ENCODE results near the gene PGM5.
"Not testable (repeated sequence)": the region's sequence is repeated elsewhere in the genome, so short reads cannot be mapped to it uniquely, and the experiment has no call there.

The PGM5 gene

DNA sequence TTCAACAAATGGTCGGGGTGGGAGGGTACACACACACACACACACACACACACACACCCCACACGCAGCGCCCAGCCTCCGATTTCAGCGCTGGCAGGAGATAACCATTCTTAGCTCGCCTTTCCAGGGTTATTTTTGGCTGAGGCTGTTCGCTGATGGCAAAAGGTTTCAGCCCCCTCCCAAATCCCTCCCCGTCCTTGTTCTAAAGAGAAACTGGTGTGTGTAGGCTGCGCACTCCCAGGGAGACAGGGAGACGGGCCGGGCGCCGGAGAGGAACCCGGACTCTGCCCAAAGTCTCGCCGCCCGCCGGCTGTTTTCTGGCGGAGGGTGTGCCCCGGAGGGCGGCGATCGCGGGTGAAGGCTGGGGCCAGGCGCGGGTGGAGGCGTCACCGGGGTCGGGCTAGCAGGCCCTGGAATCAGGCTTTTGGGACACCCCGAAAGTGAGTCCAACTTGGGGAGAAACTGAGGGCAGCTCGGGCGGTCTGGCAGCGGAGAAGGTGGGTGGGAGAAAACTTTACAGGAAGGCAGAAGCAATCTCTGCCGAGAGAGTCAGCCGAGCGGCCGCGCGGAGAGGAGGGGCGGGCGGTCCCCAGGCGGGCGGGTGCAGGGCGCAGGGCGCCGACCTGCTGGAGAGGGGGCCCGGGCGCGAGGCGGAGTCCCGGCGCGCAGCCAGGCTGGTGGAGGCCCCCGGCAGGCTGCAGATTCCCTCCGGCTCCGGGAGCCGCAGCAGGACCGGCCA is at the start of gene PGM5:
Gene PGM5 (plus strand): TSS at position 232 of the 739 bp plus-strand sequence. CDS start 517 bp downstream, outside the sequence.
- DNase-seq (ENCODE audit: low read depth): not testable (repeated sequence)

DNA sequence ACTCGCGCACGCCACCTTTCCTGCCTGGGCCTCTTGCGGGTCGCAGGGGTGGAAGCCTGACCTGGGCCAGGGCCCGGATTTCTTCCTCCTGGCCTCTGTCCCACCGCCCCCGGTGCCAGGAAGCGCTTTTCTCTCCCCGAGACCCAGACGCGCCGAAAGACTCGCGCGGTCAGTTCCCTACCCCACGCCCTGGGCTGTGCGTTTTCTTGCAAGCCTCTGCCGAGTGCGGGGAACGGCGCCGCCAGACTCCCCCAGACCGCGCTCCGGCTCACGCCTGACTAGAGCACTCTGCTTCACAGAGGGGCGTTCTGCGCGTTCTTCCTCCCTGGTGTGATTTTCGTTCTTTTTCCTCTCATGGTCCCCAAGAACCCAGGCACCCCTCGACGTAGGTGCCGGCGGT is 49.3 kb upstream of the PGM5 start:
- DNase-seq (ENCODE audit: low read depth): not testable (repeated sequence)

DNA sequence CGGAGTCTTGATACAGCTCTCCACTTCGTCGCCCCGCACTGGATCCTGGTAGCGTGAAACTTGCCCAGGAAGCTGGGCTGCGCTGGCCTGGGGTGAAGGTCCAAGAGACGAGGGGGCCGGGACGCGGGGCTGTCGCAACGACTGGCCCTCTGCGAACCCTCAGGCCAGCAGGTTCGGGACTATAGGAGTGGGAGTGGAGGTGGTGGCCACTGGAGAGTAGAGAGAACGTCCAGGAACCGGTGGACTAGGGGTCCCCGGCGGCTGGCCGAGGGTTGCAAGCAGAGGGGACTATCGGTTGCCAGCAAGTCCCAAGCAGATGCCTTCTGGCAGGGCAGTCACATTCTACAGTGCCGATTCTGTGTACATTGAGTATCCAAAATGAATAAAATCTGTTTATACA is 48.8 kb upstream of the PGM5 start:
- not testable (repeated sequence) for DNase-seq (ENCODE audit: low read depth)

DNA sequence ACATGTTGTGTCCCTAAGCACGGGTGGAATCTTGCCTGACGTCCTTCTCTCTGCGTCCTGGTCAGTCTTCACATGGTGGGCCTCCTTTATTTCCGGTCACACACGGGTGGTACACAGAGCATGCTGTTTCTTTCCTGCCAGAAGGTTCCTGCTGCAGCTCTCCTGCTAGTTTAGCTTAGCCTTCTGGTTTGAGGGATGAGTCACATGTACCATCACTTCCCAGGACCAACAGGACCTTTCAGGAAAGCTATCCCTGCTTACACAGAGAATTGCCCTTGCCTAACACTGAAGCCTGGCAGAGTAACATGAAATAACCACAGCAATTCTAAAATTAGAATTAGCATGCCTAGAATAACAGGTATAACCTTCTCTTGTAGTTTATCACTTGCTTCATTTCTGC is 45.2 kb upstream of the PGM5 start:
- DNase-seq (ENCODE audit: low read depth): not testable (repeated sequence)

DNA sequence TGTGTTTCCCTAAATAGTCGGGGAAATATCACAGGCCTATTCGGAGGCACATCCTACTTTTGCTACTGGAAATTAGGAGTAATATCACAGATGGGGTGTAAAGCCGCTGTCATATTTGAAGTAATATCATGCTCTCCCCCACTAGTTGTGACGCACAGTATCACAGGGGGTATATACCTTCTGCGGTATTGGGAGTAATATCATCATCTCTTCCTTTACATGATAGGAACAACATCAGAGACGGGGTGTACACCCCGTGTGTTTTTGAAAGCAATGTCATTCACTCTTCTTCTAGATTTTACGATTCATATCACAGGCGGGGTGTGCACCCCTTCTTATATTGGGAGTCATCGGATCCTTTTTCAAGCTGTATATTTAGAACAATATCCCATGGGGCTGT is 38.2 kb upstream of the PGM5 start:
- DNase-seq (ENCODE audit: low read depth): not testable (repeated sequence)

DNA sequence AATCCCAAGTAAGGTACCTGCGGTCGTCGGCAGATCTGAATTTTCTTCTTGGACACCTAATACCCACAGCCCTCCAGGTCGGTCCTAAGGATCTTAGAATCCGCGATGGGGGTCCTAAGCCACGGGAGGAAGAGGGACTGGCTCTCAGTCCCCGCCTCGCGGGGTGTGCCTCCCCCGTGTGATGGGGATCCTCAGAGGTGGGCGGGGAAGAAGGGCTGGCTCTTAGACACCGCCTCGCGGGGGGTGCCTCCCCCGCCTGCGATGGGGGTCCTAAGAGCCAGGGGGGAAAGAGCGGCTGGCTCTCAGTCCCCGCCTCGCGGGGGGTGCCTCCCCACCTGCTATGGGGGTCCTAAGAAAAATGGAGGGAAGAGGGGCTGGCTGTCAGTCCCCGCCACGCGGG is 32.7 kb upstream of the PGM5 start:
- not testable (repeated sequence) for DNase-seq (ENCODE audit: low read depth)

DNA sequence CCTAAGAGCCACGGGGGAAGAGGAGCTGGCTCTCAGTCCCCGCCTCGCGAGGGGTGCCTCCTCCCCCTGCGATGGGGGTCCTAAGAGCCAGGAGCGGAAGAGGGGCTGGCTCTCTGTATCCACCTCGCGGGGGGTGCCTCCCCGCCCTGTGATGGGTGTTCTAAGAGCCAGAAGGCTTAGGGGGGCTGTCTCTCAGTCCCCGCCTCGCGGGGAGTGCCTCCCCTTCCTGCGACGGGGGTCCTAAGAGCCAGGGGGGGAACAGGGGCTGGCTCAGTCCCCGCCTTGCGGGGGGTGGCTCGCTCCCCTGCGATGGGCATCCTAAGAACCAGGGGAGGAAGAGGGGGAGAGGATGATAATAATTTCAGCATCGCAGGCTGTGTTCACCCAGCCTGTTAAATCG is 31.9 kb upstream of the PGM5 start:
- DNase-seq (ENCODE audit: low read depth): not testable (repeated sequence)

DNA sequence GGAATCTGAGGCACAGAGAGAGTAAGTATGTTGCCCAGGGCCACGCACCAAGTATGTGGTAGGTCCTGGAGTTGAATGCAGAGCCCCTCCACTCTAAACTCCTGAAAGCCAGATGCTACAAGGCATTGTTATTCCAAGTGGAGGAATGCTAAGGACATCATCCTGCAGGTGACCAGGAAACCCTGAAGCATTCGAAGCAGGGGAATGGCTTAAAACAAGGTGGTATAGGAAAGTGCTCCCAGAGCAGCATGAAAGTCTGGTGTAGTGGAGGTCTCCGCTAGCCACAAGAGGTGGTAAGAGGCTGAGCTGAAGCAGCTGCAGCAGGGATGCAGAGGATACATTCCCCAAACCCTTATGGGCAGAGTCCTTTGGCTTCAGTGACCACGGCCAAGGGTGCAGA is 27.3 kb upstream of the PGM5 start:
- not testable (repeated sequence) for DNase-seq (ENCODE audit: low read depth)

DNA sequence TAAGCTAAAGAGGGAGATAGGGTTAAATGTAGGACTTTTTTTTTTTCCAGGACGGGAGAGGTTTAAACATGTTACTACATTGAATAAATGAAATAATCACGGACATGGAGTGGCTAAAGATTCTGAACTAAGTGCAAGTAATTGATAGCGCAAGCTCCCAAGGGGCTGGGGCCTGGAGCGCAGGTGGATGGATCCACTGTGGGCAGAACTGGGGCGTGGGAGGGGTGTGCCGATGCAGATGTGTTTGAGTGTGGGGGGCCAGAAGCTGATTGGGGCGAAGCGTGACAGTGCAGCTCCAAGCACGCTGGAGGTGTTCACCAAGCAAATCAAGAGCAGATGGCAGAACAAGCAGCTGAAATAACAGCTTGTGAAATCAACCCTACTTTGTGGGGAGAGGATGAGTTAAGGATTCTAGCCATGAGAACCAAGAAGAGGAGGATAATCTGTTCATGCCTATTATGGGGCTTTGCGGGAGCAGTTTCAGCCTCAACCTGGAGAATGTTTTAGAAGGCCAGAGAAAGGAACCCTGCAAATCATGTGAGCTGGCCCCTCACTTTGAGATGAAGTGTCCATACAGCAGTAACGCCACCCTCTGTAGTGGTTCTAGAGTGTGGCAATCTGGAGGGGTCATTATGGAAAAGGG is 25.8 kb upstream of the PGM5 start:
- not testable (repeated sequence) for DNase-seq (ENCODE audit: low read depth)

DNA sequence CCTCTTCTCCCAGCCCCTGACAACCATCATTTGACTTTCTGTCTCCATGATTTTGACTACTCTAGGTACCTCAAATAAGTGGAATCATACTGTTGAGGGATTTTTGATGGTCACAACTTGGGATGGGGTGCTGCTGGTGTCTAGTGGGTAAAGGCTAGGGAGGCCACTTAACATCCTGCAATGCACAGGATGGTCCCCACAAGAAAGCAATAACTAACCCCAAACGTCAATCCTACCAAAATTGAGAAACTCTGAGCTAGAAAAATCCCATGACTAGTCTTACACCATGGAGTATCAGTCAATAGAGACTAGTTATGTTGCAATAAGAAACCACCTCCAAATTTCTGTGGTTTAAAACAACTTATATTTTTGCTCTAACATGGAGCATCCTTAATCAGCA is 24.3 kb upstream of the PGM5 start:
- DNase-seq (ENCODE audit: low read depth): not testable (repeated sequence)

DNA sequence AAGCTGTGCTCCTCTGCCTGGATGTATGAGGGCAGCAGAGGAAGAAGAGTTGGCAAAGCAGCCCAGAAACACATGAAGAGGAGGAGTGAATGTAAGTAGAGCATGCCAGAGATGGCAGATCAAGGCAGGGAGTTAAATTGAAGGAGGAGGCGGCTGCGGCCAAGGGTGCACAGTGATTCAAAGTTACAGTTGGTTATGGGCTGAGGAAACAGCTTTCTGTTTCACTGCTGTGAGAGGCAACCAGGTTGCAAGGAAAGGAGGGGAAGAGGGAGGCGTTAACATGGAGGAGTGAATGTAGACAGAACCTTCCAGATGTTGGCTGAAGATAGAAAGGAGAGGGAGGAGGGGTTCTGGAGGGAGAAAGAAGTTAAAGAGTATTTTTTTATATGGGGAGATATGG is 20.5 kb upstream of the PGM5 start:
- DNase-seq (ENCODE audit: low read depth): not testable (repeated sequence)

DNA sequence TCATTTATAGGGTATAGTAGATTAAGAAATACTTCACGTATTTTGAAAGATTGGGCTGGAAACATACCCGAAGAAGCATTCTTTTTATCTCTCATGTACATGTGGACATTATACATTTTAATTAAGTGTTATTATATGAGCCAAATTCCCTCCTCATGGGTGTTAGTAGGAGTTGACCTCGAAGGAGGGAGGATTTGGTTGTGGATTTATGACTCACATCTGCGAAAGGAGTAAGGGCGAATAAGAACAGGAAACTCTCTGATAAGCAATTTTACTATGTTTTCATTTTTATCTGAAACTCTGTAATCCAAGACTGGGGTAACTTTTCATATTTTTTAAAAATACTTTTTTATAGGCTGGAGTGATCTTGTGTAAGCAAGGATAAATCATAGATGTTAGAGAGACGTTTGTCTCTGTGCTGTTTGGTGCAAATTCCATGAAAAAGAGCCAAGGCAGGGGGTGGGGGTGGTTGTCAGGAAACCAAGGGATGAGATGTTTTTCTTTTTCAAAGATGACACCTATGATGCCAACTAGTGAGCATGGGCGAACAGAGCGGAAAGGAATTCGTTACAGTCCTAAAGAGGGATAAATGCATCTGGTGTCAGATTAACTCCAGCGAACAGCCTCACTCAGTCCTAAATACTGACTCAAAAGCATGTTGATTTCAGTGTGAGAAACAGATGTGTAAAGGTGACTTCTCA is 19.6 kb upstream of the PGM5 start:
- not testable (repeated sequence) for DNase-seq (ENCODE audit: low read depth)

DNA sequence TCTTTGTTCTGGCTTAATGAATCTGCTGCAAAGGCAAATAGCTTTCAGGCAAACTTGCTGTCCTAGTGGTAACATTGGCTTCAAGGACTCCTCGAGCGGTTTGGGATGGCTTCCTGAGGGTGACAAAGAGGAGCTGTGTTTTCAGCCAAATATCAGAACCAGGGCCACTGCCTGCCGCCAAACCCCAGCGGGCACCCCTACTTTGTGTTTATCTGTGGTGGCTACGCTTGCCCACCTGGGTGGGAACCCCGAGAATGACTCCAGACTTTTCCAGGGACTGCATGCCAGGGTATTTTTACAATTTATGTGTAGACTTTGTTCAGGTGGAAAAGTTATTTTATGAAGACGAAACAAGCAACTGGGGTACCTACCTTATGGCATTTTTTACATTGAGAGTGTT is 18.4 kb upstream of the PGM5 start:
- not testable (repeated sequence) for DNase-seq (ENCODE audit: low read depth)

DNA sequence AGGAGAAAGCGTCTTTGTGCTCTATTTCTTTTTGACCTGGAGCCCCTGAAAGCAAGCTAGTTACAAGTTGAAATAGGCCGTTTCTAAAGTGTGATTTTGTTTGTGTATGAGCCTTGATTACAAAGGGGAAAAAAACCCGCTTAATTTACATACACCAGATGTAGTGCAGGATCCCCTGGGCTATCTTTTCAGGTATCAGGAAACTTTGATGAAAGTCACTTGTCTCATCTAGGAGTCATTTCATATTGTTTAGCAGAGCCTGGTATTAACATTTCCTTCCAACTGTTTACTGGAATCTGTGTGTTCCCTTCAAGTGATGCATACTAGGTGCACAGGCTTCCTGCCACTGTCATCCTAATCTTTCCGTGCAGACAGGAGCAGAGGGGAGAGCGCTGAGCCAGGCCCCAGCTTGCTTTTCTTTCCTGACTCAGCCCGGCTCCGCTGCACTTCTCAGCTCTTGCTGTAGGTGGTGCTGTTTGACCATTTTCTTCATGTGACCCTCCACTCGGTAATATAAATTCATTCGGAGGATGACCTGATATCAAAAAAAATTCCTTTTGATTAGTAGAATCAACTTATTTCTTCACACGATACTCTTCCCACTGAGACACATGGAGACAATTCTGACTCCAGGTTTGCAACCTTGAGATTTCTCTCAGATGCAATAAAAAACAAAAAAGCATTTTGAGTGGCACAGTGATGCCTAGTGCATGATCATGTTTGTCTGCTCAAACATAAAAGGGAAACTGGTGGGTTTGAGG is 14.0 kb upstream of the PGM5 start:
- DNase-seq (ENCODE audit: low read depth): not testable (repeated sequence)

DNA sequence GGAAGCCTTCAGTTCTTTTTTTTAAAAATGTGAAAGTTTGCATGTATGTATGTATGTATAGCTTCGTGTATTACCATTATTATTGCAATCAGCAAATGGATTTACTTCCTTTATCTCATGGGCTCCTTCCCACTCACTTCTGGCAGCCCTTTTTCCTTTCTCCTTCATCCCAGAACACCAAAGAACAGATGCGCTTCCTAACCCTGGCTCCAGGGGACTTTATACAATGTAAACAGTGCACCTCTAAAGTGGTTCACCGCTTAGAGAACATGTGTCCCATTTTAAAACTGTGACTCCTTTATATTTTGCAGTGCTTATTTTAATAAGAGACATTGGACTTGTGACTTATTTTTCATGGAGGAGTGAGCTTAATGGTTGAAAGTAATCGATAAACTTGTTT is 13.2 kb upstream of the PGM5 start:
- DNase-seq (ENCODE audit: low read depth): not testable (repeated sequence)

DNA sequence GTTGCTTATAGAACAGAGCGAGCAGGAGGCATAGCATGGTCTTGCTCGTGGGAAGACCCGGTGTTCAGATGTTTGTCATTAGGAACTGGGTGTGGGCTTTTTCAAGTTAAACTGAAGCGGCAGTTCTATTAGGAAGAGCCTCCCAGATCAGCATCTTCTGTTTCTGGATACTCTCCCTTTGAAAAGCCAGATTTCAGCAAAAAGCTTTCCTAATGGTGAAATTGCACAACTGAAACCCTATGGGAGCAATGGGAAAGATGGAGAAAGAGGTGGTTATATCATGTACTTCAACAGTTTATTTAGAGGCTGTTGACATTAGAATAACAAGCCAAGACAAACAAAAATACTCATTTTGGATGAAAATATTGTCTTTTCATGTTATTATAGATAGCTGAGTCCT is 12.4 kb upstream of the PGM5 start:
- not testable (repeated sequence) for DNase-seq (ENCODE audit: low read depth)

DNA sequence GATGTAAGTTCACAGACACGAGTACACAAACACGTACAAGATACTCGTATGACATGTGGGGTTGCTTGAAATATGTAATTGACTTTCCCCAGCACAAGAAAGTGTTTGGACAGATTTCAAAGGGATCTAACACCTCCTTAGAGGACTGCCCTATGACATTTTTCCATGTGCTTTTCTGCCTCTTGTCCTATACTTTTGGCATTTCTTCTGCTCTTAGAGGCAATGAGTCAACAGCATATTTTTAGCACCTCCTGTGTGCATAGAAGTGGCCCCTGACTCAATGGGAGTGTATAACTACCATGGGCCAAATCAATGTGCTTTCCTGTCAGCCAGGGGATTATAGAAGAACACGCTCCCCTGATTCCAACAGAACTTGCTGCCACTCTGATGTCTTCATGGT is 4.7 kb upstream of the PGM5 start:
- not testable (repeated sequence) for DNase-seq (ENCODE audit: low read depth)

DNA sequence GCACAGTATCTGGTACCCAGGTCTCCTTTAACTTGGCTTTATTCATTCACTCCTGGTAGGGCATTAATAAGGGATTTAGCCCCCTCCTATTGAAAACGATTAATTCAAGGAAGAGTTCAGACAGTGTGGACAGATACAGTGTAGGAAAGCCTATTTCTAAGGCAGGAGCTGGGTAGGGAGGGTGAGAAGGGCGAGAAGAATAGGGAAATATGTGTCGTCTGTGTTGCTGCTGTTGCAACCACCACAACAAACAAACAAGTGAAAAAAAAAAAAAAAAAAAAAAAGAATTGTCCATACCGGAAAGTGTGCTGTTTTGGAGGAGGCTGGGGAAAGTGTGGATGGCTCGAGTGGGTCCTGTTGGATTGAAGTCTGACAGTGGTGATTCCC is 425 bp upstream of the PGM5 start:
- not testable (repeated sequence) for DNase-seq (ENCODE audit: low read depth)

DNA sequence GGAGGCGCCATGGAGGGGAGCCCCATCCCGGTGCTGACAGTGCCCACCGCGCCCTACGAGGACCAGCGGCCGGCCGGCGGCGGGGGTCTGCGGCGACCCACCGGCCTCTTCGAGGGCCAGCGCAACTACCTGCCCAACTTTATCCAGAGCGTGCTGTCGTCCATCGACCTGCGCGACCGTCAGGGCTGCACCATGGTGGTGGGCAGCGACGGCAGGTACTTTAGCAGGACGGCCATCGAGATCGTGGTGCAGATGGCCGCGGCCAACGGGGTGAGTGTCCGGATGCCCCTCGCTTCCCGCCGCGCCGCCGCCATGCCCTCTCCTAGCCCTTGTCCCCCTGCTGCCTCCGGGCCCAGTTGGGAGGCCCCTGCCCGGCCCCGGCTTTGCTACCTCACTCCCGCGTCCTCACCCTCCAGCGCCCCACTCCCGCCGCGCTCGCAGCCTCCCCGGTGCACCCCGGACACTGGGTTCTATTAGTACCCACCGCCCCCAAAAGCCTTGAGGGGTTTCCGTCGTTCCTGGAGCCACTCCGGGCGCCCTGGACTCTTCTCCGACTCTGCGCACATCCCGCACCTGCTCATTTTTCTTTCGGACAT is 806 bp downstream of the PGM5 start:
- DNase-seq (ENCODE audit: low read depth): not testable (repeated sequence)

DNA sequence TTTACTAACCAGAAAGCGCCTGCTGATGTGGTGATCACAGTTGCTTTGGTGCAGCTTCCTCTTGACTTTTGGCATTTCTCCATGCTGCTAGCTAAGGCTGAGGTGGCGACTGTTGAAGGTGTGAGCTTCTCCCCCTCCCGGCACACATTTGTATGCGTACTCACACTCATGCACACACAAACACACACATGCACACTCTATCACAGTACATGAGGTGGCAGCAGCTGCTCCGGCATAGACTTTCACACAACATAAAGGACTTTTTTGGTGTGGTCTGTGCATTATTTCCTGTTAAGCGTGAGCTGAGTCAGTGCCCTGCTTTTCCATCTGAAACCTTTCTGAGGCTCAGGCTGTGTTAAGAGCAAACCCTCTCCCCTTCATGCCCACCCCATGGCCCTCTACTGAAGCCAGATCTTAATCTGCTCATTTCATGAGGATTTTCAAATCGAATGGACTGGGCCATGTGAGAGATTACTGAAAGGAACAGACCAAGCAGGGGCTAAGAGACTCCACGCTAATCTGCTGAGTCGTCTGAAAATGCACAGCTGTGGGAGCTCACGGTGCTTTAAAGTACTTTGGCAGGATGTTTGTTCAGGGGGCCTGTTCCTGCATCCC is 10.6 kb downstream of the PGM5 start:
- DNase-seq (ENCODE audit: low read depth): not testable (repeated sequence)

DNA sequence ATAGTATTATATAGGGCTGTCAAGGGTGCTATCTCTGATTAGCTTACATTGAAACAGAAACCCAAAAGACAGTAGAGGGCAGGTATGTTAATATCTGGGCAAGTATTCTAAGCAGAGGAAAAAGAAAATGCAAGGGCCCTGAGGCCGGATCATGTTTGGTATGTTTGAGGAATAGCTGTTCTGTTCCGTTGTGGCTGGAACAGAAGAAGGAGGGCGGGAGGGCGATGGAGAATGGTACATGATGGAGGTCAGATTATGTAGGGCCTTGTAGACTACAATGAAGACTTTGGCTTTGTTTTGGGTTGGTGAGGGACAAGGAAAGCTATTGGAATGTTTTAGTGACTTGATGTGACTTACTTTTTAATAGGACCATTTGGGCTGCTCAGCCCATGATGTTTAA is 19.4 kb downstream of the PGM5 start:
- not testable (repeated sequence) for DNase-seq (ENCODE audit: low read depth)

All from activated T-helper 1 cell treated with Interleukin-2 at 50 U/mL for 16 hours (primary cell).